ENCODE measurements around the gene FLAD1.

FLAD1 gene

DNA sequence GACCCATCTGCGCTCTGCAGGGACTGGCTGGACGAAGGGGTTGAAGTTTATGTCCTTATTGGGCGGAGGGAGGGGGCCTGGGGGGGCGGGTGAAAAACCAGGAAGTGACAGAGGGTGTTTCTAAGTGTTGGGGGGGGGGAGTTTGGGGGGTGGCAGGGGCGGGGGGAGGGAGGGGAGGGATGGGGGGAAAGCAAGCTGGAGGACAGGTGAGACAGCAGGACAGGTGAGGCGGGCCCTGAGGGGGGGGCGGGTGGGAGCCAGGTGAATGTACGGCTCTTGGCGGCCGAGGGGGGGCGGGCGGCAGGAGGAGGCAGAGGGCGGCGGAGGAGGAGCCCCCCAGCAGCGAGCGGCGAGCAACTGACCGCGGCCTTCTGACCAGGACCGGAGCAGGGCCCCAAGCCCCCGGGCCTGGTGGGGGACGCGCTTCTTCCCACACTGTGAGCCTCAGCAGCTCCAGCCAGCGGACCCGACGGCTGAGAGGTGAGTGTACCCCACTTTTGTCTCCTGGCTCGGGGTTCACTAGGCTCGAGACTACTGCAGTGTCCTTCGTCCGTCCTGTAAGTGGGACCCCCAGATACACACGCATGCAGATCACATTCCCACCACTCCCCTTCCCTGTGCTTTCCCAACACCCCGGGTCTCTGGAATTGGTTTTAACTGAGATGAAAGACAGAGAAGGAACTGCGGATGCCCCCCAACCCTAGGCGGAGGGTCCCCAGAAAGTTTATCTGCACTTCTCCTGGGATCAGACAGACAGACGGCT, 19.5 kb downstream of the FLAD1 start, which contains the start of gene ZBTB7B:
Gene ZBTB7B (plus strand): TSS at position 339 of the 763 bp plus-strand sequence. CDS start 11,859 bp downstream, outside the sequence.
- no peak for DNase-seq (ENCODE audit: low read depth in 1 of 2, low spot score in 1 of 2)

DNA sequence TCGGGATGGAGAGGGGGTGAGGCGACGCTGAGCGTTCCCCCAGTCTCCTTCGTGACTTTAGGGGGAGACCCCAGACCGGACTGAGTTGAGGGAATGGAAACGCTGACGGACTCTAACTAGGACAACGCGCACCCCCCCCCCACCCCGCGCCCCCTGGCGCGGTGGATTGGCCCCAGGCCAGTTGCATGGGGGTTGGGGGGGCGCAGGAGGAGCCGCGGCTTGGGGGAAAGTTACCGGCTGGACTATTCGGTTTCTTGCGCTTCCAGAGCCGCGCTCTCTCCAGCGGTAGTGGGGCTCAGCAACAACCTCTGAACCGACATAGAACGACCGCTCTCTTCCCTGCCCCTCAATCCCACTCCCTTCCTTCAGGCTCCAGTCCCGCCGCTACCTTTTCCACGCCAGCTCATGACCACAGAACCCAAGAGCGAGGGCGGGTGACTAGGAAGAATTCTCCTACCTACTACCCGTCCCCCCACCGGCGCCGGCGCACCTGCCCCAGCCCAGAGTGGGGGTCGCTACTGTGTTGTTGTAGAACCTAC, 20.2 kb downstream of the FLAD1 start:
- DNase-seq (ENCODE audit: low read depth in 1 of 2, low spot score in 1 of 2), result no peak

DNA sequence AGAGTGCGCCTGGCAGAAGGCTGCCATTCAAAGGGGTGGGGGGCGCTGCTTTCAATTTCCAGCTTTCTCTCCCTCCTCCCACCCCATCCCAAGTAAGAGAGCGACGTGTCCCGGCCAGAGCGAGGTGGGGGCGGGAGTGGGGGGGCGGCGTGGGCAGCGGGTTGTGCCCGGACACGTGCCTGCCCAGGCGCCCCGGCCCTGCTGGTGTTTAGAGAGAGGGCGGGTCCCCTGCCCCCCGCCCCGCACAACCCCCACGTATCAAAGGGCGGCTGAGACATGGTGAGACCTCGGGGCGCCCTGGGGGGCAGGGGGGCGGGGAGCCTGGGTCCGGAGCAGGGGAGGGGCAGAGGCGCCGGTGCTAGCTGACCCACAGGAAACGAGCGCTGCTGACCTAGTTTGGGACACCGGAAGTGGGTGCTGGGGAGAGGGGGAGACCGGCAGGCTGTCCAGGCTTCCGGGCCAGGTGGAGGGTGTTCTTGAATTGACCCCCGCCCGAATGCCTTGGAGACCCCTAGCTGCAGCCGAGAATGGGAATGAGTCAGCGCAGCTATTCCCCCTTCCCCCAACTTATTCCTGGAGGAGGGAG, 20.7 kb downstream of the FLAD1 start:
- no peak for DNase-seq (ENCODE audit: low read depth in 1 of 2, low spot score in 1 of 2)

DNA sequence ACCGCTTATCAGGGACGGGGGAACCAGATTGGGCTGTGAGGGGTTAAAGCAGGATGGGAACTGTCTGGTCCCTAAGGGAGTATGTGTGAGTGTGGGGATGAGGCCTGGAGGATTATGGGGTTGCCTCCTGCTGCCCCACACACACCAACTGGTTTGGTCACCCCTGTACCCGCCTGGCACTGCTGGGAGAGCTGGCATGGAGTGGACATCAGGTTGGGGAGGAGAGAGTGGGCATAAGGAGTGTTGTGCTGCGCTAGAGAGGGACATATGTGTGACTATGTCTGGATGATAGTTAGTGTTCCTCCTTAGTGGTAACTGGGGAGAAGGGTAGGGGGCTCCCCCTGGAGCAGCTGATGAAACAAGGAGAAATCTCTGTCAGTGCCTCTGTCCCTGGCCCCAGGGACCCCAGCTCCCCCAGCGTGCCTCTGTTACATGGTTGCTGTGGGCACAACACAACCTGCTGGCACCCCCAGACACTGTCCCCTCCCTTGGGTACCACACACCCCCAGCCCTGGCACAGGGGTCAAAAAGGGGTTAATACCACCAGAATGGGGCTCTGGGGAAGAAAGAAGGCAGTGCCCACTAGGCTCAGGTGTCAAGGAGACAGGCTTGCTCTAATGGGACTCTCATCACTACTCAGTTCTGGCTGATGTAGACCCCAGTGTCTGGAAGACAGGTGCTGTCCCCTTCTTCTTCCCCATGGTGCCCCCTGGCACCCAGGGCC, 21.4 kb downstream of the FLAD1 start:
- DNase-seq (ENCODE audit: low read depth in 1 of 2, low spot score in 1 of 2), result no peak

DNA sequence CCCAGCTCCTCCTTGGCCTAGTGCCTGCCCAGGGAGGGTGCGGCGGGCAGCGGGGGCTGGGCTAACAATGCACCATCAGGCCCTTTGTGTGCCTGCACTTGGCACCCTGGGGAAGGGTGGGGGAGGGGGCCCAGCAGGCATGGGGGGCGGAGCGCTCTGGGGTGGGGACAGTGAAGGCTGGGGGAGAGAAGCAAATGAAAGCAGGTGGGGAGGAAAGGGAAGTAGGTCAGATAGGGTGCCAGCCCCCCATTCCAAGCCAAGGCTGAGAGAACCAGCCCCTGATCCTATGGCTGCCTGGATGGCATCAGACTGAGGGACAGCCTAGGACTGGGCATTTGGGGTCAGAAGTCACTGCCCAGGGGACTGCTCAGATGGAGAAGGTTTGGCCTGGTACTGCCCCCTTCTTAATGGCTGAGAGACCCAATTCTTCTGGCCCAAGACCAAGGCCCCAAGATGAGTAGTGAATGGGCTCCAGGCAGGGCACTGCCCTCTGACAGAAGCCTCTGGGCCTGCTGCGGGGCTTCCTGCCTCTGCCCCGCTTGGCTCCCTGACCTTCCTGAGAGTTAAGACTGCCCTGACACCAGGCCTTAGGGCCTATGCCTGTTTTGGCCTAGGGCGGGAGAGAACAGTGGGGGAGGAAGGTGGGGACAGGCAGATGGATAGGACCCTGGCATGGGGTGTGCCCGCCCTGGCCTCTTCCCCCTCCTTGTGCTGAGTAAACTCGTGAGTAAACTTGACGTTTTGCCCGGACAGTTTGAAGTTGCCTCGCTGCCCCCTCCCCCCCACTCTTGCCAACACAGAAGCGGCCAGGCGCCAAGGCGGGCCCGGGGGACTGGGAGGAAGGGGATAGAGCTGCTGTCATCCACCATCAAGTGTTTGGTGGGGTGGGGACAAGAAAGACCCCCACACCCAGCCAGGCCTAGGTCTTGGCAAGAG, 22.2 kb downstream of the FLAD1 start:
- DNase-seq (ENCODE audit: low read depth in 1 of 2, low spot score in 1 of 2), result no peak

DNA sequence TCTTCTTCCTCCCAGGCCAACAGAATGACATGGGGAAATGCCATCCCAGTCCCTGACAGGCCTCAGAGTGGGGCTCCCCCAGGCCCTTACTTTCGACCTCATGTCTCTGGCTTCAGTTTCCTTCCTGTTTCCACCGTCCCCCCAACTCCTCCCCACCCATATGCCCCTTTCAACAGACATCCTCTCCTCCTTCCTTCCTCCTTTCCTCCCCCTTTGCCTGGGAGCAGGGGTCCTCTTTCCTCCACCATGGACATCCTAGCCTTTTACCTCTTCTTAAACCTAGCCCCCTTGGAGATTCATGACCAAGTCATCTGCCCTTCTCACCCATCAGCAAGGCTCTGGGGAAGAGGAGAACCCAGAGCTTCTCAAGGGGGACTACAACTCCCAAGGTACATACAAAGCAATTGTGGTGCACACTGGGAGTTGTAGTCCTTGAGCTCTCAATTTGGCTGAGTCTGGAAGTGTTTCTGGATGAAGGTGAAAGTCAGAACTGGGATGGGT, 23.5 kb downstream of the FLAD1 start:
- DNase-seq (ENCODE audit: low read depth in 1 of 2, low spot score in 1 of 2), result no peak

GRCh38 chr1:155007251-155007828, 24.2 kb downstream of the FLAD1 start:
- DNase-seq (ENCODE audit: low read depth in 1 of 2, low spot score in 1 of 2), result no peak

GRCh38 chr1:155008015-155008941, 25.1 kb downstream of the FLAD1 start:
- no peak for DNase-seq (ENCODE audit: low read depth in 1 of 2, low spot score in 1 of 2)

DNA sequence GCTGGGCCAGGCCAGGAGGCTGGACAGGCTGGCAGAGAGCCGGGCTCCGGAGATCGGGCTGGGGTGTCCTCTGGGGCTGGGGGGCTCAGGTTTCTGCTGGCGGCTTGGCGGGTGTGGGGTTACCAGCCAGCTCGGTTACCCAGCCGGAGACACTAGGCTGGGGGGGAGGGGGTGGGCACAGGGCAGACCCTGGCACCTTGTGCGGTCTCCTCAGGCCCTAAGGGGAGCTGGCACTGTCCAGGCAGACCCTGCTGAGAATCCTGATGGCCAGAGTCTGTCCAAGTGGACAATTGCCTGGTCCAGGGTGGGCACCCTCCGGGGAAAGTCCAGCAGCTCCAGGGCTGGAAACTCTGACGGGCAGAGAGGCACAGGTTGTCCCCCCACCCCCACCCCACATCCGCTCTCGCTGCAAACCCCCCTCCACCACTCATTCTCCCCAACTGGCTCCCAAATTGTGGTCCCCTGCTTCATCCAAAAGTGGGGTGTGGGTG, 26.1 kb downstream of the FLAD1 start:
- no peak for DNase-seq (ENCODE audit: low read depth in 1 of 2, low spot score in 1 of 2)

DNA sequence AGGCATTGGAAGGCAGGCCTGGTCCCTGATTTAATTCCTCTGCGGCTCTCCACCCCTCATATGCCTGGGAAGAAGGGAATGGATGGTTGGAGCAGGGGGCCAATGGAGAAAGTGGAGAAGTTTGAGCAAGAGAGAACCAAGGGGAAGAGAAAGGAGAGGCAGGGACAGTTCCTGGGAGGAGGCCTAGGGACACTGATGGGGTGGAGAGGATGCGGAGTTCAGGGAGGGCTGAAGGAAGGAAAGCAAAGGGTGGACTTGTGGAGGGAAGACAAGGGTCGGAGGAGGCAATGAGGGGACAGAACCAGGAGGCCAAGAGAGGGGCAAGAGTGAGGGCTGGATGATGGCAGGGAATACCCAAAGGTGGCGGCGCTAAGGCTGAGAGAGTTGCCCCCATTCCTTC, 26.6 kb downstream of the FLAD1 start:
- no peak for DNase-seq (ENCODE audit: low read depth in 1 of 2, low spot score in 1 of 2)

GRCh38 chr1:155010211-155010918, 27.2 kb downstream of the FLAD1 start:
- DNase-seq (ENCODE audit: low read depth in 1 of 2, low spot score in 1 of 2), result no peak

- no peak for DNase-seq (ENCODE audit: low read depth in 1 of 2, low spot score in 1 of 2)
These were observed 27.9 kb downstream of the FLAD1 start for GRCh38 chr1:155011004-155011416.

DNA sequence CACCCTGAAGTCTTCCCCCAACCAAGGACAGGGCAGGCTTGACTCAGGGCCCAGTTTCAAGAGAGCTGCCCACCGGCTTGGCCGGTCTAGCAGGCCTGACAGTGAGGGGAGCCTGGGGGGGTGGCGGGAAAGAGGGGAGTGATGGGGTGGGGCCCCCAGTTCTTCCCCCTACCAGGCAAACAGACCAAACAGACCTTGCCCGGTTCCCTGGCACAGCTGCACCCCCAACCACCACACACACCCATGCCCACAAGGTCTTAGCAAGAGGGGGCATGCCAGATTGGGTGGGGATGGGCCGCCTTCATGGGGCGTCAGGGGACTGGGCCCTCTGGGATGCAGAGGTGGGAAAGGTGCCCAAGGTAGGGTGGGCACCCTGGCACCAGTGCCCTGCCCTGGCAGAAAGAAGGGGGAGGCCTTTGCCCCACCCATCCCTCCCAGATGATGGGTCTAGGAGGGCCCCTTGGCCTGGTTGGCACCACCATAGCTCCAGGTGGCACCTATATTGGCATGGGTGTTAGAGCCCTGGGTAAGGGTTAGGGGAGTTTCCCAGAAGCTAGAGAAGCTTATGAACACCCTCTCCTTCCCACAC, 28.4 kb downstream of the FLAD1 start:
- no peak for DNase-seq (ENCODE audit: low read depth in 1 of 2, low spot score in 1 of 2)

DNA sequence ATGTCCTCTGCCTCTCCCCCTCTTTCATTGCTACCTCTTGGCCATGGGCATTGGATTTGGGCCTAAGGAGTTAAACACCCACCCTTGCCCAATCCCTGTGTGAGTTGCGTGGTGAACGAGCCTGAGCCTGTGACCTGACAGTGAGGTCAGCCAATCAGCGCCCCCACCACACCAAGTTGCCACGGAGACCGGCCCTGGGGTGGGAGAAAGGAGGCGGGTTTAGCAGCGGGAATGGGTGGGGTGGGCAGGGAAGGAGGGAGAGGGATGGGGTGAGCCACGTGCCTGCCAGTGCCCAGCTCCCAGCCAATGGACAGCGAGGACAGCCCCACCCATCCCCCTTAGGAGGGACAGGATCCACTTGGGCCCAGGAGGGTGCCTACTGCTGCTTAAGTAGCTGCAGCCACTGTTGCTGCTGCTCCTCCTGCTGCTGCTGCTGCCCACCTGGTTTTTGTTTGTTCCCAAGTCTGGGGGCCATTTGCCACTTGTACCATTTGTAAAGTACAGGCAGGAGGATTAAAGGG, 28.9 kb downstream of the FLAD1 start:
- DNase-seq (ENCODE audit: low read depth in 1 of 2, low spot score in 1 of 2), result no peak

- DNase-seq (ENCODE audit: low read depth in 1 of 2, low spot score in 1 of 2), result no peak
These were observed 29.8 kb downstream of the FLAD1 start for GRCh38 chr1:155012776-155013602.

DNA sequence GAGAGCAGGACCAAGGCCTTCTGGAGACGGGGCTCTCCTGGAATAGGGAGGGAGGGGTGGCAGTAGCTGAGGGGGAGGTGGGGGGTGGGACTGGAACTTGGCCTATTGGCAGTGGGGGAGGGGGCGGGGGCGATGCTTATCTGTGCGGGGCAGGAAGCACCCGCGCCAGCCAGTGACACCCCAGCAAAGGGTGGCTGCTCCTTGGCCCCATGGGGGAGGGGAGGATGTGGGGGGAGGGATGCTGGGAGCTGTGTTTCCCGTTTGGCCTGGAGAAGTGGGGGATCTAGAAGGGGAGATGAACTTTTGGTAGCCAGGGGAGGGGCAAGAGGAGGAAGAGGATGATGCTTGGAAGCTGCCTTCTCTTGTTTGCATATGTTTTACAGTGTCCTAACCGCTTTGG, 30.5 kb downstream of the FLAD1 start:
- DNase-seq (ENCODE audit: low read depth in 1 of 2, low spot score in 1 of 2), result no peak

Data from activated T-helper 1 cell treated with anti-CD3 and anti-CD28 coated beads, Interleukin-2, amount 50 U/mL, for 16 hours (primary cell).